HepG2 (cell line): Measurements from ENCODE around the gene NISCH. TPM values are rescaled to one million over a fixed set of nuclear protein-coding genes. Genes with fewer than 3 reads are reported as not detected.

Source experiments
- CREB3 ChIP-seq: sonication (generic); formaldehyde crosslinking; IDR thresholded peaks from 2 replicates; pipeline ENCODE4 v1.5.0; 2020; ENCODE audit warnings: missing genetic modification reagents
- FOXA1 ChIP-seq, 2 experiments: fragments of 450-650 bp in 1 of 2; sonication (generic) in 1 of 2; formaldehyde crosslinking in 1 of 2; IDR thresholded peaks; 2 replicates each; pipeline versions ENCODE4 v1.4.0 to v1.6.1; 2016 to 2020; ENCODE audit warnings: missing genetic modification reagents in 1 of 2
- HDAC1 ChIP-seq: sonication (generic); formaldehyde crosslinking; IDR thresholded peaks from 2 replicates; pipeline ENCODE4 v1.5.1; 2020; ENCODE audit warnings: mild to moderate bottlenecking, missing genetic modification reagents
- HNF4A ChIP-seq: sonication (generic); formaldehyde crosslinking; IDR thresholded peaks from 2 replicates; pipeline ENCODE4 v1.4.0; 2020; ENCODE audit warnings: missing genetic modification reagents
- IRF2 ChIP-seq: IDR thresholded peaks from 2 replicates; pipeline ENCODE4 v1.6.1; 2018; ENCODE audit warnings: missing genetic modification reagents, missing compliant biosample characterization
- KAT8 ChIP-seq: IDR thresholded peaks from 2 replicates; pipeline ENCODE4 v1.6.1; 2016; ENCODE audit warnings: missing genetic modification reagents, missing compliant biosample characterization
- KLF13 ChIP-seq: sonication (generic); formaldehyde crosslinking; IDR thresholded peaks from 2 replicates; pipeline ENCODE4 v1.4.0; 2020; ENCODE audit warnings: mild to moderate bottlenecking, missing genetic modification reagents
- NCOA2 ChIP-seq: sonication (generic); formaldehyde crosslinking; IDR thresholded peaks from 2 replicates; pipeline ENCODE4 v1.8.0; 2022; ENCODE audit warnings: inconsistent platforms
- NFYB ChIP-seq: sonication (generic); formaldehyde crosslinking; IDR thresholded peaks from 2 replicates; pipeline ENCODE4 v1.4.0; 2020; ENCODE audit warnings: missing genetic modification reagents
- NKX3-1 ChIP-seq: sonication (generic); formaldehyde crosslinking; IDR thresholded peaks from 2 replicates; pipeline ENCODE4 v1.5.0; 2020; ENCODE audit warnings: missing genetic modification reagents
- PHF8 ChIP-seq: sonication (generic); formaldehyde crosslinking; IDR thresholded peaks from 2 replicates; pipeline ENCODE4 v1.5.0; 2020; ENCODE audit warnings: missing genetic modification reagents
- PPARG ChIP-seq: conservative IDR thresholded peaks from 2 replicates; pipeline ENCODE4 v1.6.1; 2016; ENCODE audit warnings: missing biosample characterization, missing genetic modification reagents
- RAD21 ChIP-seq: fragments of 450-650 bp; formaldehyde crosslinking; IDR thresholded peaks from 2 replicates; pipeline ENCODE4 v1.5.0; 2020; ENCODE audit warnings: mild to moderate bottlenecking
- RCOR2 ChIP-seq: IDR thresholded peaks from 2 replicates; pipeline ENCODE4 v1.6.1; 2016; ENCODE audit warnings: missing biosample characterization, missing genetic modification reagents
- TCF7 ChIP-seq: sonication (generic); IDR thresholded peaks from 2 replicates; pipeline ENCODE4 v1.6.1; 2016; ENCODE audit warnings: antibody characterized with exemption, low read depth
- ZBTB8A ChIP-seq: sonication (generic); formaldehyde crosslinking; IDR thresholded peaks from 2 replicates; pipeline ENCODE4 v1.4.0; 2020; ENCODE audit warnings: mild to moderate bottlenecking, low read depth, missing genetic modification reagents, borderline replicate concordance
- ZKSCAN8 ChIP-seq: IDR thresholded peaks from 2 replicates; pipeline ENCODE4 v1.6.1; 2016; ENCODE audit warnings: borderline replicate concordance, missing genetic modification reagents, missing compliant biosample characterization
- ZNF12 ChIP-seq: sonication (generic); formaldehyde crosslinking; IDR thresholded peaks from 2 replicates; pipeline ENCODE4 v1.5.0; 2020; ENCODE audit warnings: missing genetic modification reagents
- ZNF138 ChIP-seq: sonication (generic); formaldehyde crosslinking; IDR thresholded peaks from 2 replicates; pipeline ENCODE4 v1.5.0; 2020; ENCODE audit warnings: mild to moderate bottlenecking, low read depth, missing genetic modification reagents
- ZNF225 ChIP-seq: sonication (generic); formaldehyde crosslinking; IDR thresholded peaks from 2 replicates; pipeline ENCODE4 v1.4.0; 2020; ENCODE audit warnings: mild to moderate bottlenecking, missing genetic modification reagents
- ZNF33A ChIP-seq: sonication (generic); formaldehyde crosslinking; IDR thresholded peaks from 2 replicates; pipeline ENCODE4 v1.5.1; 2020; ENCODE audit warnings: missing genetic modification reagents, mild to moderate bottlenecking, moderate library complexity, borderline replicate concordance
- ZNF468 ChIP-seq: sonication (generic); formaldehyde crosslinking; IDR thresholded peaks from 2 replicates; pipeline ENCODE4 v1.8.0; 2022; ENCODE audit warnings: mild to moderate bottlenecking, moderate library complexity, missing genetic modification reagents
- ZNF503 ChIP-seq: sonication (generic); formaldehyde crosslinking; IDR thresholded peaks from 2 replicates; pipeline ENCODE4 v1.4.0; 2020; ENCODE audit warnings: missing genetic modification reagents
- ZNF674 ChIP-seq: sonication (generic); formaldehyde crosslinking; IDR thresholded peaks from 2 replicates; pipeline ENCODE4 v1.5.0; 2020; ENCODE audit warnings: low read depth, mild to moderate bottlenecking, missing genetic modification reagents
- ZNF780A ChIP-seq: sonication (generic); formaldehyde crosslinking; IDR thresholded peaks from 2 replicates; pipeline ENCODE4 v1.8.0; 2022; ENCODE audit warnings: mild to moderate bottlenecking, missing genetic modification reagents, moderate library complexity
- ZNF792 ChIP-seq: IDR thresholded peaks from 2 replicates; pipeline ENCODE4 v1.6.1; 2016
- ZSCAN12 ChIP-seq: sonication (generic); formaldehyde crosslinking; IDR thresholded peaks from 2 replicates; pipeline ENCODE4 v1.9.0; 2021; ENCODE audit warnings: mild to moderate bottlenecking, missing genetic modification reagents
- polyA plus RNA-seq, 8 experiments: library from polyadenylated mRNA; depleted of rRNA in 3 of 8; stranded (reverse) in 7 of 8; unstranded in 1 of 8; fragments of >200 nt; fragmentation: Illumina TruSeq in 4 of 8; extraction: Trizol in 4 of 8; gene quantifications; 2 replicates each; pipeline versions ENCODE4 v1.2.1 to v1.2.3, GENCODE V29; 2011 to 2016; ENCODE audit warnings: low read depth in 4 of 8, missing spikeins in 1 of 8, mixed read lengths in 1 of 8; ENCODE audit not compliant: insufficient read depth in 1 of 8
- total RNA-seq, 5 experiments: library from RNA; depleted of rRNA; stranded (reverse); fragments of >200 nt; fragmentation: Illumina TruSeq; extraction: Trizol; gene quantifications; 2 replicates each; pipeline ENCODE4 v1.2.3, GENCODE V29; 2016; ENCODE audit warnings: low read depth in 1 of 5

Gene NISCH
- total and polyA plus RNA-seq, 2 of the 13 experiments (the other 11 are each of a cell fraction or from before 2014, with no cell fraction given) = 27.0 to 47.6 TPM

- 0 out of 2 replicates have a peak, but pooled peaks have one; percentile 10 for TF ChIP-seq ZNF674
- no peak for TF ChIP-seq FOXA1 (IDR thresholded peaks at IDR 0.05)
- no peak for TF ChIP-seq FOXA1 (CRISPR knock-in tag; IDR thresholded peaks at IDR 0.05)
- no peak for TF ChIP-seq KLF13 (CRISPR knock-in tag)
- 0 out of 2 replicates have a peak, but pooled peaks have one; percentile 66 for TF ChIP-seq ZNF33A
- 0 out of 2 replicates have a peak, but pooled peaks have one; percentile 14 for TF ChIP-seq ZNF792 (CRISPR knock-in tag)
- TF ChIP-seq CREB3 = peak; percentile 71; the same call in 1 of the 2 replicates
- TF ChIP-seq TCF7 = no peak
- TF ChIP-seq NKX3-1 (CRISPR knock-in tag) = peak; percentile 73; the same call in 1 of the 2 replicates
- TF ChIP-seq ZNF12 (CRISPR knock-in tag) = no peak
- TF ChIP-seq IRF2 = no peak
- TF ChIP-seq ZSCAN12 (CRISPR knock-in tag) = 0 out of 2 replicates have a peak, but pooled peaks have one; percentile 12
- peak; percentile 17; the same call in 1 of the 2 replicates for TF ChIP-seq ZBTB8A (CRISPR knock-in tag)
- peak; percentile 7 for TF ChIP-seq RAD21 (CRISPR knock-in tag)
- peak; percentile 69 for TF ChIP-seq PHF8
- no peak for TF ChIP-seq HNF4A
- peak; percentile 76; the same call in 1 of the 2 replicates for TF ChIP-seq ZNF225 (CRISPR knock-in tag)
- no peak for TF ChIP-seq ZNF468 (CRISPR knock-in tag)
- TF ChIP-seq ZKSCAN8 = no peak
- no peak for TF ChIP-seq ZNF780A (CRISPR knock-in tag)
- no peak for TF ChIP-seq NCOA2
- no peak for TF ChIP-seq ZNF503 (CRISPR knock-in tag)
- no peak for TF ChIP-seq ZNF138 (CRISPR knock-in tag)
- peak; percentile 71; the same call in 1 of the 2 replicates for TF ChIP-seq HDAC1 (CRISPR knock-in tag)
- 0 out of 2 replicates have a peak, but pooled peaks have one; percentile 18 for TF ChIP-seq RCOR2 (CRISPR knock-in tag)
- TF ChIP-seq PPARG (CRISPR knock-in tag) = no peak
- no peak; the same call in 1 of the 2 replicates for TF ChIP-seq NFYB (CRISPR knock-in tag)
- no peak; the same call in 1 of the 2 replicates for TF ChIP-seq KAT8 (CRISPR knock-in tag)
Observed at GRCh38 chr3:52534281-52535183, 79.1 kb downstream of the NISCH start (continued).
